B cell (primary cell): ENCODE data around the gene TSEN34.

Experiments
- EZH2 ChIP-seq: IDR thresholded peaks from 2 replicates; pipeline ENCODE4 v1.6.1; 2012; ENCODE audit warnings: borderline replicate concordance, low read depth, mild to moderate bottlenecking, moderate library complexity, low read length; ENCODE audit not compliant: insufficient read depth, poor library complexity, severe bottlenecking
- TF ChIP-seq, protein P1 (sequence below): fragments of 200-600 bp; IDR thresholded peaks from one replicate; pipeline ENCODE4 v1.8.0; 2022; ENCODE audit warnings: antibody characterized with exemption, mild to moderate bottlenecking

DNA sequence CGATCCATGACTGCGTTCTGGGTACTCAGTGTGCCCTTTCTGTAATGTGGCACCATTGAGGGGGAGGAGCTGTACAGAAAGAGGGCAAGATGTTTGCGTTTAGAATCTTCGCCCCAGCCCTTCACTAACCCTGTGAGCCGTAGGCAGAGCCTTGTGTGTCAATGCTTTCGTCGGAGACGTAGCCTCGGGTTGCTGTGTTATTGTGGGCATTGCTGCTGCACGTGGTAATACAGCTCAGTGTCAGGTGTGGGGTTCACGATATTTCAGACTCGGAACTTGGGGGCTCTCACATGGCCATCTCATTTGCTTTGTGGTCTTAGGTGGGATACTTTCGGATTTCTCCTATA is 15.7 kb downstream of the TSEN34 start:
- TF ChIP-seq, protein P1, sequence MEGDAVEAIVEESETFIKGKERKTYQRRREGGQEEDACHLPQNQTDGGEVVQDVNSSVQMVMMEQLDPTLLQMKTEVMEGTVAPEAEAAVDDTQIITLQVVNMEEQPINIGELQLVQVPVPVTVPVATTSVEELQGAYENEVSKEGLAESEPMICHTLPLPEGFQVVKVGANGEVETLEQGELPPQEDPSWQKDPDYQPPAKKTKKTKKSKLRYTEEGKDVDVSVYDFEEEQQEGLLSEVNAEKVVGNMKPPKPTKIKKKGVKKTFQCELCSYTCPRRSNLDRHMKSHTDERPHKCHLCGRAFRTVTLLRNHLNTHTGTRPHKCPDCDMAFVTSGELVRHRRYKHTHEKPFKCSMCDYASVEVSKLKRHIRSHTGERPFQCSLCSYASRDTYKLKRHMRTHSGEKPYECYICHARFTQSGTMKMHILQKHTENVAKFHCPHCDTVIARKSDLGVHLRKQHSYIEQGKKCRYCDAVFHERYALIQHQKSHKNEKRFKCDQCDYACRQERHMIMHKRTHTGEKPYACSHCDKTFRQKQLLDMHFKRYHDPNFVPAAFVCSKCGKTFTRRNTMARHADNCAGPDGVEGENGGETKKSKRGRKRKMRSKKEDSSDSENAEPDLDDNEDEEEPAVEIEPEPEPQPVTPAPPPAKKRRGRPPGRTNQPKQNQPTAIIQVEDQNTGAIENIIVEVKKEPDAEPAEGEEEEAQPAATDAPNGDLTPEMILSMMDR: no peak
- TF ChIP-seq EZH2: no peak
